ENCODE measurements around the gene NIPBL.
"Not testable (repeated sequence)": the region's sequence is repeated elsewhere in the genome, so short reads cannot be mapped to it uniquely, and the experiment has no call there.

The NIPBL gene

GRCh38 chr5:36878392-36879082 lies 2.0 kb downstream of the NIPBL start:
- peak; percentile 47 for DNase-seq

- no peak for DNase-seq
Observed at GRCh38 chr5:36879274-36880033, 2.9 kb downstream of the NIPBL start.

- no peak for DNase-seq
Observed at GRCh38 chr5:36880761-36881160, 4.2 kb downstream of the NIPBL start.

GRCh38 chr5:36881304-36881703 lies 4.7 kb downstream of the NIPBL start:
- DNase-seq = no peak

GRCh38 chr5:36881807-36882206 lies 5.2 kb downstream of the NIPBL start:
- DNase-seq = peak; percentile 13

- DNase-seq = no peak
Observed at GRCh38 chr5:36882250-36882649, 5.7 kb downstream of the NIPBL start.

- DNase-seq = no peak
Observed at GRCh38 chr5:36883894-36884462, 7.4 kb downstream of the NIPBL start.

GRCh38 chr5:36885149-36885548 lies 8.6 kb downstream of the NIPBL start:
- DNase-seq = no peak

GRCh38 chr5:36885566-36886485 lies 9.3 kb downstream of the NIPBL start:
- no peak for DNase-seq

- no peak for DNase-seq
Observed at GRCh38 chr5:36886791-36887190, 10.2 kb downstream of the NIPBL start.

- DNase-seq = no peak
Observed at GRCh38 chr5:36887532-36887931, 11.0 kb downstream of the NIPBL start.

- DNase-seq = no peak
Observed at GRCh38 chr5:36888303-36888702, 11.7 kb downstream of the NIPBL start.

GRCh38 chr5:36889264-36889663 lies 12.7 kb downstream of the NIPBL start:
- no peak for DNase-seq

- DNase-seq = no peak
Observed at GRCh38 chr5:36891266-36891665, 14.7 kb downstream of the NIPBL start.

- not testable (repeated sequence) for DNase-seq
Observed at GRCh38 chr5:36892085-36892830, 15.7 kb downstream of the NIPBL start.

- no peak for DNase-seq
Observed at GRCh38 chr5:36894954-36895353, 18.4 kb downstream of the NIPBL start.

- no peak for DNase-seq
Observed at GRCh38 chr5:36896476-36896875, 19.9 kb downstream of the NIPBL start.

GRCh38 chr5:36897616-36898015 lies 21.0 kb downstream of the NIPBL start:
- peak; percentile 36 for DNase-seq

- DNase-seq = no peak
Observed at GRCh38 chr5:36899860-36900259, 23.3 kb downstream of the NIPBL start.

- no peak for DNase-seq
Observed at GRCh38 chr5:36900283-36900682, 23.7 kb downstream of the NIPBL start.

- DNase-seq = not testable (repeated sequence)
Observed at GRCh38 chr5:36901077-36901476, 24.5 kb downstream of the NIPBL start.

GRCh38 chr5:36901856-36902255 lies 25.3 kb downstream of the NIPBL start:
- DNase-seq = no peak

Measured in fibroblast of upper back skin (primary cell).